ENCODE measurements around the gene FXR2.
A peak's percentile ranks its signal among the peaks of the same experiment; 100 is the strongest.
"Not testable (repeated sequence)": the region's sequence is repeated elsewhere in the genome, so short reads cannot be mapped to it uniquely, and the experiment has no call there.

Gene FXR2

GRCh38 chr17:7614425-7615264 is at the start of gene FXR2:
TSS of gene FXR2 (minus strand) at chr17:7614897. CDS start at chr17:7614532, 365 bp downstream.
- DNase-seq, result peak; percentile 100
- no peaks in the 10 kb centered on the region for H3K9me3 Mint-ChIP-seq
- H3K36me3 Mint-ChIP-seq, result peaks cover 10% of the 10 kb centered on the region
- H3K27ac Mint-ChIP-seq, result peak within 1 kb of the TSS; percentile 87
- CTCF ChIA-PET, result interaction anchor here (0.8 to 1.5 kb wide), 6 partner anchors 17 to 258 kb away, joined by 3 to 8 read pairs (median 6); partner anchors contain the start of genes CD68, MPDU1, SOX15 and TP53
- no peaks in the 10 kb centered on the region for H3K27me3 Mint-ChIP-seq
- peak within 1 kb of the TSS; percentile 79 for H3K4me3 Mint-ChIP-seq
- peaks cover 27% of the 10 kb centered on the region for H3K4me1 Mint-ChIP-seq

- no peak overlapping the region for H3K27ac Mint-ChIP-seq
- DNase-seq, result no peak
- H3K4me3 Mint-ChIP-seq, result no peak overlapping the region
- CTCF ChIA-PET, result interaction anchor here (0.9 kb wide), 1 partner anchor 16 kb away, joined by 3 read pairs; no protein-coding TSS in a partner anchor
- no peaks in the 10 kb centered on the region for H3K36me3 Mint-ChIP-seq
- peaks cover 32% of the 10 kb centered on the region for H3K27me3 Mint-ChIP-seq
- H3K4me1 Mint-ChIP-seq, result no peaks in the 10 kb centered on the region
- H3K9me3 Mint-ChIP-seq, result no peaks in the 10 kb centered on the region
These were observed 42.4 kb upstream of the FXR2 start for GRCh38 chr17:7656958-7657609.

GRCh38 chr17:7655541-7655840 is 40.8 kb upstream of the FXR2 start:
- Mint-ChIP-seq H3K4me3 (no peak overlapping the region), H3K27ac (no peak overlapping the region), H3K9me3 (no peaks in the 10 kb centered on the region), H3K4me1 (peaks cover 7% of the 10 kb centered on the region), H3K36me3 (no peaks in the 10 kb centered on the region), H3K27me3 (peaks cover 48% of the 10 kb centered on the region)
- no peak for DNase-seq
- CTCF ChIA-PET, result no interaction called here

GRCh38 chr17:7654832-7655540 is 40.3 kb upstream of the FXR2 start:
- Mint-ChIP-seq H3K4me3 (no peak overlapping the region), H3K27me3 (peaks cover 53% of the 10 kb centered on the region), H3K4me1 (peaks cover 12% of the 10 kb centered on the region), H3K36me3 (no peaks in the 10 kb centered on the region), H3K9me3 (no peaks in the 10 kb centered on the region), H3K27ac (no peak overlapping the region)
- CTCF ChIA-PET, result no interaction called here
- DNase-seq, result no peak

- Mint-ChIP-seq H3K27me3 (peaks cover 72% of the 10 kb centered on the region), H3K27ac (no peak overlapping the region), H3K9me3 (no peaks in the 10 kb centered on the region), H3K4me1 (peaks cover 15% of the 10 kb centered on the region), H3K36me3 (no peaks in the 10 kb centered on the region), H3K4me3 (no peak overlapping the region)
- DNase-seq, result no peak
- CTCF ChIA-PET, result no interaction called here
These were observed 38.0 kb upstream of the FXR2 start for GRCh38 chr17:7652388-7653356.

- CTCF ChIA-PET, result interaction anchor here (1.8 kb wide), 1 partner anchor 34 kb away, joined by 5 read pairs; no protein-coding TSS in a partner anchor
- Mint-ChIP-seq H3K9me3 (no peaks in the 10 kb centered on the region), H3K27ac (no peak overlapping the region), H3K4me3 (peak overlapping the region; percentile 13), H3K27me3 (peaks cover 78% of the 10 kb centered on the region), H3K36me3 (no peaks in the 10 kb centered on the region), H3K4me1 (peaks cover 15% of the 10 kb centered on the region)
- DNase-seq, result no peak
These were observed 37.1 kb upstream of the FXR2 start for GRCh38 chr17:7651665-7652387.

GRCh38 chr17:7651097-7651664 is 36.5 kb upstream of the FXR2 start:
- CTCF ChIA-PET, result interaction anchor here (0.6 to 1.8 kb wide), 2 partner anchors 35 to 287 kb away, joined by 3 to 5 read pairs; no protein-coding TSS in a partner anchor
- peaks cover 80% of the 10 kb centered on the region for H3K27me3 Mint-ChIP-seq
- H3K9me3 Mint-ChIP-seq, result no peaks in the 10 kb centered on the region
- peaks cover 15% of the 10 kb centered on the region for H3K4me1 Mint-ChIP-seq
- DNase-seq, result no peak
- H3K27ac Mint-ChIP-seq, result no peak overlapping the region
- peak overlapping the region; percentile 69 for H3K4me3 Mint-ChIP-seq
- H3K36me3 Mint-ChIP-seq, result no peaks in the 10 kb centered on the region

- H3K27ac Mint-ChIP-seq, result no peak within 1 kb of the TSS
- CTCF ChIA-PET, result interaction anchor here (0.6 to 1.8 kb wide), 2 partner anchors 35 to 287 kb away, joined by 3 to 5 read pairs; no protein-coding TSS in a partner anchor
- DNase-seq, result peak; percentile 86
These were observed 35.9 kb upstream of the FXR2 start, which contains the start of gene ATP1B2 for GRCh38 chr17:7650509-7651096. TSS of gene ATP1B2 (plus strand) at chr17:7650926. CDS start at chr17:7651519, 593 bp downstream.

GRCh38 chr17:7647018-7647417 is 32.3 kb upstream of the FXR2 start:
- no peak for DNase-seq
- Mint-ChIP-seq H3K9me3 (no peaks in the 10 kb centered on the region), H3K4me3 (no peak overlapping the region), H3K4me1 (peaks cover 31% of the 10 kb centered on the region), H3K36me3 (no peaks in the 10 kb centered on the region), H3K27me3 (peaks cover 60% of the 10 kb centered on the region), H3K27ac (no peak overlapping the region)
- CTCF ChIA-PET, result no interaction called here

More at GRCh38 chr17:7650509-7651096, 35.9 kb upstream of the FXR2 start, which contains the start of gene ATP1B2:
- Mint-ChIP-seq H3K4me3 (peak within 1 kb of the TSS; percentile 71), H3K27me3 (peaks cover 80% of the 10 kb centered on the region), H3K36me3 (no peaks in the 10 kb centered on the region), H3K4me1 (peaks cover 15% of the 10 kb centered on the region), H3K9me3 (no peaks in the 10 kb centered on the region)

- DNase-seq, result no peak
- Mint-ChIP-seq H3K36me3 (no peaks in the 10 kb centered on the region), H3K4me1 (peaks cover 36% of the 10 kb centered on the region), H3K27ac (no peak overlapping the region), H3K9me3 (peaks cover 4% of the 10 kb centered on the region), H3K4me3 (no peak overlapping the region), H3K27me3 (peaks cover 60% of the 10 kb centered on the region)
- CTCF ChIA-PET, result no interaction called here
These were observed 31.8 kb upstream of the FXR2 start for GRCh38 chr17:7646457-7646856.

GRCh38 chr17:7644775-7645174 is 30.1 kb upstream of the FXR2 start:
- DNase-seq, result no peak
- Mint-ChIP-seq H3K27ac (peak overlapping the region; percentile 71), H3K9me3 (peaks cover 5% of the 10 kb centered on the region), H3K27me3 (peaks cover 50% of the 10 kb centered on the region), H3K4me3 (no peak overlapping the region), H3K36me3 (no peaks in the 10 kb centered on the region), H3K4me1 (peaks cover 24% of the 10 kb centered on the region)
- CTCF ChIA-PET, result no interaction called here

- DNase-seq, result peak; percentile 57
- H3K4me1 Mint-ChIP-seq, result peaks cover 23% of the 10 kb centered on the region
- CTCF ChIA-PET, result interaction anchor here (3.3 kb wide), 1 partner anchor 9 kb away, joined by 19 read pairs; no protein-coding TSS in a partner anchor
- not testable (repeated sequence) for H3K9me3 Mint-ChIP-seq, H3K36me3 Mint-ChIP-seq
- H3K27ac Mint-ChIP-seq, result peak overlapping the region; percentile 55
- H3K4me3 Mint-ChIP-seq, result peak overlapping the region; percentile 64
- peaks cover 38% of the 10 kb centered on the region for H3K27me3 Mint-ChIP-seq
These were observed 26.9 kb upstream of the FXR2 start for GRCh38 chr17:7641635-7642034.
